ENCODE data around the gene HP.

GRCh38 chr16:72085002-72085401 is 30.7 kb downstream of the HP start:
- TF ChIP-seq CTCF (conservative IDR thresholded peaks at IDR 0.05; ENCODE audit: low read length) (no peak), EZH2phosphoT487 (IDR thresholded peaks at IDR 0.05; ENCODE audit: borderline replicate concordance) (no peak)

Measured in Loucy (cell line).